GM18526 (cell line): ENCODE results near the gene MCC.

Source experiments
- POLR2A ChIP-seq: IDR thresholded peaks from 3 replicates; pipeline ENCODE4 v1.6.1; 2011; ENCODE audit not compliant: insufficient read length; ENCODE audit errors: extremely low read depth

MCC gene

GRCh38 chr5:113060408-113061025 is 427.7 kb downstream of the MCC start:
- no peak for TF ChIP-seq POLR2A

DNA sequence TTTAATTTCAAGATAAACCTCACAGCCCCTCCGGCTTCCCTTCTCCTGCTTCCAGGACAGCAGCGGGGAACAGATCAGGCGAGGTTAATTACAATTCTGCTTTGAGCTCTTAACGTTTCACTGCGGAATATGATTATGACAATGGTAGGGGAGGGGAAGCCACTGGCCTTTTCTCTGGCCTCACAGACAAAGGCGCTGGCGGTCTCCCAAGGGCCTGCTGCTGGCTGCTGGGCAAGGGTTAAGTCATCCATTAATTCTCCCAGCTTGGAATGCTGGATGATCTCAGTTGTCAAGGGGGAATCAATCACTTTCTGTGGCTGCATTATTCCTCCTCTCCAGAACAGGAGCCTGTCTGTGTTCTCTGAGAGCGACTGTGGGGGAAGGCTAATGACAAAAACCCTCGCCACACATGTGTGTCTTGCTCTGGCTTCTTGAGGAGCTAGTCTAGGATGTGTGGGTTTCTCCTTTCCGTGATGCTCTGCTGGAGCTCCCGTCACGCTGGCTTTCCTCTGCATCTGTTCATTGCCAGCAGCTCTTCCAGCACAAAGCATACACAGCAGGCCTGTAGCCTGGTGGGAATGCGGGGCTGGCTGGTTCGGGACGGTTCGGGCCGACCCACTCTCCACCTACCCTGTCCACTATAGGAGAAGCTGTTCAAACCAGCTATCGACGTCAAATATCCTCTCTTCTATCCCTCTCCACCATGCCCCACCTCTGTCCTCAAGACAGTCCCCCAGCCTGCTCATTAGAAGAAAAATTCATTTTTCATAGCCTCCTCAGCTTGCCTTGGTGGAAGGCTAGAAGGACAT is 428.8 kb downstream of the MCC start:
- TF ChIP-seq POLR2A = no peak

DNA sequence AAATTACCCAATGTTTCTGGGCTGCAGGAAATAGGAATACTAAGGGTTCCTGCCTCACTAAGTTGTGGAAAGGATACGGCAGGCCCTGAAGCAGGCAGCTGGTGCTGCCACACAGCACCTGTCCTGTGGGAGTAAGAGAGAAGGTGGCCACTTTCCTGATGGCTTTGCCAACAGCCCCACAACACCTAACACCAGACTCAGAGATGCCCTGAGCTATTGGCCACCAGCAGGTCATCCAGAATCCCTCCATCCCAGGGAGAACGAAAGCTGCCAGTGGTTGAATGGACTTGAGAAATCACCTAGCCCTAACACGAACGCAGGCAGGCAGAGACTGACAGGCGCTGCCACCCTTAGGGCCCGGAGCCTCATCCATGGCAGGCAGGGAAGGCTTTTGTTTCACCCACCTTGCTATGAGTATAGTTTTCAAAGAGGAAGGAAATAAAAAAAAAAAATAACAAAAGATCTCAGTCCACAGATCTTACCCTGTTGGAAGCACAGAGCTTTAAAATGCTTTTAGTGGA is 429.5 kb downstream of the MCC start:
- no peak for TF ChIP-seq POLR2A

GRCh38 chr5:113058269-113058668 is 430.0 kb downstream of the MCC start:
- TF ChIP-seq POLR2A = no peak

DNA sequence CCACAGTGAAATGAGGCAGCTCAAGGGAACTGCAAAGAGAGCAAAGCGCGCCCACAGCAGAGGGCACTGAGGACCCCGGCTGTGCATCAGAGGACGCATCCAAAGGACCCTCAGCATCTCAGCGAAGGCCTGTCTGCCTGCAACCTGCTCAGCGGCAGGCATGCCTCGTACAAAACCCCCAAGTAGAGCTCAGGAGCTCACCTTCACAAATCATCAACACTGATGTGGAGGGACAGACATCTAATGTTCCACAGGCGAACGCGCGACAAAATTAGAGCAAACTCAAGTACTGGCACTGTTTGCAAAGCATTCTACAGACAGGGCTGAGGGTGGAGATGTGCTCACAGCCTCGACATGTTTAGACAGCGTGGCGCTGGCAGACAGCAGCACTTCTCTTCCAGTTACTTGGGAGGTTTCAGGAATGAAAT is 430.7 kb downstream of the MCC start:
- no peak for TF ChIP-seq POLR2A

DNA sequence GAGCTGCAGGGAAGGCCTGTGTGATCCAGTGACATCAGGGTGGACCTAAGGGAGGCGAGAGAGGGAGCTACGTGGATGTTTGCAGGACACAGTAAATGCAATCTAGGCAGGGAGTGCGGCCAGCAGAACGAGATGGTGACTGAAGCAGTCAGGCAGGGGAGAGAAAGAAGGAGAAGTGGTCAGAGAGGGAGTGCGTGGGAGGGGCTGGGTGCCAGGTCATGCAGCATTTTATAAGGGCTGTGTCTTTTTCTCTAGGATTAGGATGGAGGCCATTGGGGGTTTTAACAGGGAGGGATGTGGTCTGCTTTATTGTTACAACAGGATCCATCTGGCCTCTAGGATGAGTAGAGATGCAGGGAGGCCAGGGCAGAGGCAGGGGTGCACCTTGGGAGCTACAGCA is 431.3 kb downstream of the MCC start:
- TF ChIP-seq POLR2A = no peak

GRCh38 chr5:113054899-113055298 is 433.4 kb downstream of the MCC start:
- no peak for TF ChIP-seq POLR2A

DNA sequence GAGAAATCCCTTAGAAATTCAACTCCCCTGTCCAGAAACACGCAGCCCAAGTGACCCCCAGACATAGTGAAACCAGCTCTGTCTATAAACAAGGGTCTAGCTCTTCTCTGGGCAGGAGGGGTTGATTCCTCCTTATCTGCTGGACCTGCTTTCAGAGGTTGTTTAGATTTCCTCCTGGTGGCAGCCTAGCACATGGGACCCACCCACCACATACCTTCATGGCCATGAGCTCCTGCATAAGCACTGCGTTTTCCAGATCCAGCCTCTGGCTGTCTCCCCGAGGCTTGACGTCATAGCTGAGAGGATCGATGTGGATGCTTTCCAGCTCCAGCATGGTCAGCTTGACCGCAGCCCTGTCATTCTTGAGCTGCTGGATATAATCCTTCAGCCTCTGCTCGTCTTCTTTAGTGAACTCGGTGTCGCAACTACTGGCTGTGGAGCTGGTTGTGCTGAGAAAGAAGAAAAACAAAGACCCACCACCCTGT is 434.7 kb downstream of the MCC start:
- no peak for TF ChIP-seq POLR2A

- TF ChIP-seq POLR2A = no peak
These were observed 436.0 kb downstream of the MCC start for GRCh38 chr5:113052041-113052795.

DNA sequence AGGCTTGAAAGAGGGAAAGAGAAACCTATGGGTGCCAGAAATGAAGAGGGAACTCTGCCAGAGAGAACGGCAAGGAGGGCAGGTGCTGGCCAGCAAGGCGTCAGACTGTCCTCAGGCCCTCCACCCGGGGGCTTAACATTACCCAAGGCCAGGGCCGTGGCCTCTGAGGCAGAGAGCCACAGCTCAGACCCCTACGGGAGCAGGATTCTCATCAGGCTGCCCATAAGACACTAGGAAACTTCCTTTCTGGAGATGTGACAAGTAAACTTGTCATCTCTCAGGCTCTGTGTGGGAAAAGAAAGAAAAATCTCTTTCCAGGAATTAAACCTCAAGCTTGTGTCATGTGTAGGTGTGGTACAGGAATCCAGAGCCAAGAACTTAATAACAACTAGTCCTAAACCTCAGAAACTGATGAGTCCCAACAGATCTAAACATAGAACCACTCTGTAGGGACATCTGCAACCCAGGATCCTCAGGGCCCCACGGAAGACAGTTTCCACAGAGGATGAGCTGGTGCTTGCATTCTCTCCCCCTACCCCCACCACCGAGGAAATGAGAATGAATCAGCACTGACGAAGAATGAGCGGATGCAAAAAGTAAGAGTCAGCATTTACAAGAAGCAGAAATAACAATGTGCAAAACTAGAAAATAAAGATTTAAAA is 437.4 kb downstream of the MCC start:
- no peak for TF ChIP-seq POLR2A

- TF ChIP-seq POLR2A = no peak
These were observed 439.3 kb downstream of the MCC start for GRCh38 chr5:113048931-113049330.

- TF ChIP-seq POLR2A = no peak
These were observed 440.3 kb downstream of the MCC start for GRCh38 chr5:113047733-113048652.

GRCh38 chr5:113047234-113047633 is 441.0 kb downstream of the MCC start:
- TF ChIP-seq POLR2A = no peak
